ENCODE results near the gene IL1R1.

The IL1R1 gene

GRCh38 chr2:102177814-102178478 lies 35.4 kb downstream of the IL1R1 start:
- no peak for DNase-seq

- DNase-seq = no peak
Observed at GRCh38 chr2:102179061-102179460, 36.5 kb downstream of the IL1R1 start.

- DNase-seq = no peak
Observed at GRCh38 chr2:102179788-102180686, 37.5 kb downstream of the IL1R1 start.

GRCh38 chr2:102180687-102180999 lies 38.1 kb downstream of the IL1R1 start:
- DNase-seq = no peak

- no peak for DNase-seq
Observed at GRCh38 chr2:102181376-102181775, 38.8 kb downstream of the IL1R1 start.

- no peak for DNase-seq
Observed at GRCh38 chr2:102181919-102182635, 39.5 kb downstream of the IL1R1 start.

GRCh38 chr2:102184018-102184417 lies 41.5 kb downstream of the IL1R1 start:
- no peak for DNase-seq

- DNase-seq = no peak
Observed at GRCh38 chr2:102184568-102184967, 42.0 kb downstream of the IL1R1 start.

GRCh38 chr2:102185347-102185746 lies 42.8 kb downstream of the IL1R1 start:
- DNase-seq = peak; percentile 12

GRCh38 chr2:102186791-102187495 lies 44.4 kb downstream of the IL1R1 start, which contains the start of gene IL1RL2:
TSS of gene IL1RL2 (plus strand) at chr2:102187023. CDS start at chr2:102187868, 845 bp downstream.
- DNase-seq = peak; percentile 13

GRCh38 chr2:102187496-102188150 lies 45.1 kb downstream of the IL1R1 start:
- DNase-seq = peak; percentile 58

GRCh38 chr2:102190430-102191107 lies 48.0 kb downstream of the IL1R1 start:
- DNase-seq = no peak

- no peak for DNase-seq
Observed at GRCh38 chr2:102191501-102191900, 49.0 kb downstream of the IL1R1 start.

GRCh38 chr2:102193074-102193473 lies 50.5 kb downstream of the IL1R1 start:
- no peak for DNase-seq

GRCh38 chr2:102194609-102195268 lies 52.2 kb downstream of the IL1R1 start:
- no peak for DNase-seq

- no peak for DNase-seq
Observed at GRCh38 chr2:102197389-102198137, 55.0 kb downstream of the IL1R1 start.

GRCh38 chr2:102200539-102200938 lies 58.0 kb downstream of the IL1R1 start:
- DNase-seq = no peak

GRCh38 chr2:102204638-102205037 lies 62.1 kb downstream of the IL1R1 start:
- no peak for DNase-seq

- DNase-seq = no peak
Observed at GRCh38 chr2:102206666-102207341, 64.3 kb downstream of the IL1R1 start.

GRCh38 chr2:102208774-102209173 lies 66.2 kb downstream of the IL1R1 start:
- DNase-seq = no peak

Measured in stimulated activated CD4-positive, alpha-beta T cell treated with anti-CD3 and anti-CD28 coated beads, Interleukin-4, amount 100 ng/mL, for 24 hours (primary cell).